HL-60 (cell line): ENCODE results near the gene ZNF90.
"Not testable (repeated sequence)": the region's sequence is repeated elsewhere in the genome, so short reads cannot be mapped to it uniquely, and the experiment has no call there.

Experiments used
- DNase-seq, 2 experiments: peaks; one replicate each; pipeline ENCODE4 v3.0.0-alpha.2; 2010 to 2020; ENCODE audit warnings: low read depth in 1 of 2, low spot score in 1 of 2
- H3K27ac ChIP-seq: fragments of 250-450 bp; sonication (Bioruptor Pico); replicated peaks from 2 replicates; pipeline ENCODE4 v1.5.1; 2020; ENCODE audit warnings: mild to moderate bottlenecking, moderate library complexity
- H3K27me3 ChIP-seq: fragments of 250-450 bp; sonication (Bioruptor Pico); 2 replicates; pipeline ENCODE4 v1.5.1; 2021; ENCODE audit warnings: mild to moderate bottlenecking, moderate library complexity; ENCODE audit not compliant: insufficient read depth, poor library complexity, severe bottlenecking
- H3K4me3 ChIP-seq: replicated peaks from 2 replicates; pipeline ENCODE4 v1.5.1; 2011; ENCODE audit warnings: mild to moderate bottlenecking, control low read depth, low read length; ENCODE audit not compliant: insufficient read depth
- GABPA ChIP-seq: IDR thresholded peaks from 2 replicates; pipeline ENCODE4 v1.6.1; 2012; ENCODE audit warnings: low read depth
- POLR2AphosphoS5 ChIP-seq: IDR thresholded peaks from 2 replicates; pipeline ENCODE4 v1.6.1; 2012; ENCODE audit warnings: low read depth
- SPI1 ChIP-seq: IDR thresholded peaks from 2 replicates; pipeline ENCODE4 v1.6.1; 2012; ENCODE audit warnings: low read depth, mild to moderate bottlenecking, borderline replicate concordance
- TF ChIP-seq, protein P1 (sequence below): IDR thresholded peaks from one replicate; pipeline ENCODE4 v1.5.1; 2011; ENCODE audit warnings: low read length, control low read depth, inconsistent platforms; ENCODE audit not compliant: insufficient read depth
- TF ChIP-seq, protein P2 (sequence below): IDR thresholded peaks from 2 replicates; pipeline ENCODE4 v1.6.1; 2012; ENCODE audit warnings: low read depth; ENCODE audit not compliant: insufficient replicate concordance

The ZNF90 gene

DNA sequence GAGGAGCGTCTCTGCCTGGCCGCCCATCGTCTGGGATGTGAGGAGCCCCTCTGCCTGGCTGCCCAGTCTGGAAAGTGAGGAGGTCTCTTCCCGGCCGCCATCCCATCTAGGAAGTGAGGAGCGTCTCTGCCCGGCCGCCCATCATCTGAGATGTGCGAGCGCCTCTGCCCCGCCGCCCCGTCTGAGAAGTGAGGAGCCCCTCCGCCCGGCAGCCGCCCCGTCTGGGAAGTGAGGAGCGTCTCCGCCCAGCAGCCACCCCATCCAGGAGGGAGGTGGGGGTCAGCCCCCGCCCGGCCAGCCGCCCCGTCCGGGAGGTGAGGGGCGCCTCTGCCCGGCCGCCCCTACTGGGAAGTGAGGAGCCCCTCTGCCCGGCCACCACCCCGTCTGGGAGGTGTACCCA lies 59.9 kb downstream of the ZNF90 start:
- not testable (repeated sequence) for H3K27ac ChIP-seq, H3K4me3 ChIP-seq, H3K27me3 ChIP-seq, DNase-seq

DNA sequence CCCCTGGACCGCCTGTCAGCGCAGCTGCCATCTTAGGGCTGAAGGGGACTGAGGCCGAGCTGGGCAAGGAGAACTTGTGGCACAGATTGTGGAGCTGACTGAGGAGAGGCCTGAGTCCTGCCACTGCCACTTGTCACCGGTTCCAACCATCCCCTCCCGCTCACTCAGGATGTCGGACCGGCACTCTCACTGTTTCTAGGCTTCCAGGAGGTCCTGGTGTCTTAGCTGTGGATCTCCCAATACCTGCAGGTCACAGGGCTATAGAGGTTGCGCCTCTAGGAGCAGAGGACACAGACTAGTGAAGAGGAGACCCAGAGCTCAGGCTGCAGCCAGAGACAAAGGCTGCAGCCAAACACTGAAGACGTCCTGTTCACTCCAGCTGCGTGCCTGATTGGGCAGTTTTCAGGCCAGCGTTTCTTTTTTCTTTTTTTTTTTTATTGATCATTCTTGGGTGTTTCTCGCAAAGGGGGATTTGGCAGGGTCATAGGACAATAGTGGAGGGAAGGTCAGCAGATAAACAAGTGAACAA lies 73.9 kb downstream of the ZNF90 start:
- TF ChIP-seq GABPA (no peak), SPI1 (no peak), POLR2AphosphoS5 (no peak)
- TF ChIP-seq, protein P1, sequence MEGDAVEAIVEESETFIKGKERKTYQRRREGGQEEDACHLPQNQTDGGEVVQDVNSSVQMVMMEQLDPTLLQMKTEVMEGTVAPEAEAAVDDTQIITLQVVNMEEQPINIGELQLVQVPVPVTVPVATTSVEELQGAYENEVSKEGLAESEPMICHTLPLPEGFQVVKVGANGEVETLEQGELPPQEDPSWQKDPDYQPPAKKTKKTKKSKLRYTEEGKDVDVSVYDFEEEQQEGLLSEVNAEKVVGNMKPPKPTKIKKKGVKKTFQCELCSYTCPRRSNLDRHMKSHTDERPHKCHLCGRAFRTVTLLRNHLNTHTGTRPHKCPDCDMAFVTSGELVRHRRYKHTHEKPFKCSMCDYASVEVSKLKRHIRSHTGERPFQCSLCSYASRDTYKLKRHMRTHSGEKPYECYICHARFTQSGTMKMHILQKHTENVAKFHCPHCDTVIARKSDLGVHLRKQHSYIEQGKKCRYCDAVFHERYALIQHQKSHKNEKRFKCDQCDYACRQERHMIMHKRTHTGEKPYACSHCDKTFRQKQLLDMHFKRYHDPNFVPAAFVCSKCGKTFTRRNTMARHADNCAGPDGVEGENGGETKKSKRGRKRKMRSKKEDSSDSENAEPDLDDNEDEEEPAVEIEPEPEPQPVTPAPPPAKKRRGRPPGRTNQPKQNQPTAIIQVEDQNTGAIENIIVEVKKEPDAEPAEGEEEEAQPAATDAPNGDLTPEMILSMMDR: no peak
- TF ChIP-seq, protein P2, sequence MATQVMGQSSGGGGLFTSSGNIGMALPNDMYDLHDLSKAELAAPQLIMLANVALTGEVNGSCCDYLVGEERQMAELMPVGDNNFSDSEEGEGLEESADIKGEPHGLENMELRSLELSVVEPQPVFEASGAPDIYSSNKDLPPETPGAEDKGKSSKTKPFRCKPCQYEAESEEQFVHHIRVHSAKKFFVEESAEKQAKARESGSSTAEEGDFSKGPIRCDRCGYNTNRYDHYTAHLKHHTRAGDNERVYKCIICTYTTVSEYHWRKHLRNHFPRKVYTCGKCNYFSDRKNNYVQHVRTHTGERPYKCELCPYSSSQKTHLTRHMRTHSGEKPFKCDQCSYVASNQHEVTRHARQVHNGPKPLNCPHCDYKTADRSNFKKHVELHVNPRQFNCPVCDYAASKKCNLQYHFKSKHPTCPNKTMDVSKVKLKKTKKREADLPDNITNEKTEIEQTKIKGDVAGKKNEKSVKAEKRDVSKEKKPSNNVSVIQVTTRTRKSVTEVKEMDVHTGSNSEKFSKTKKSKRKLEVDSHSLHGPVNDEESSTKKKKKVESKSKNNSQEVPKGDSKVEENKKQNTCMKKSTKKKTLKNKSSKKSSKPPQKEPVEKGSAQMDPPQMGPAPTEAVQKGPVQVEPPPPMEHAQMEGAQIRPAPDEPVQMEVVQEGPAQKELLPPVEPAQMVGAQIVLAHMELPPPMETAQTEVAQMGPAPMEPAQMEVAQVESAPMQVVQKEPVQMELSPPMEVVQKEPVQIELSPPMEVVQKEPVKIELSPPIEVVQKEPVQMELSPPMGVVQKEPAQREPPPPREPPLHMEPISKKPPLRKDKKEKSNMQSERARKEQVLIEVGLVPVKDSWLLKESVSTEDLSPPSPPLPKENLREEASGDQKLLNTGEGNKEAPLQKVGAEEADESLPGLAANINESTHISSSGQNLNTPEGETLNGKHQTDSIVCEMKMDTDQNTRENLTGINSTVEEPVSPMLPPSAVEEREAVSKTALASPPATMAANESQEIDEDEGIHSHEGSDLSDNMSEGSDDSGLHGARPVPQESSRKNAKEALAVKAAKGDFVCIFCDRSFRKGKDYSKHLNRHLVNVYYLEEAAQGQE: no peak

DNA sequence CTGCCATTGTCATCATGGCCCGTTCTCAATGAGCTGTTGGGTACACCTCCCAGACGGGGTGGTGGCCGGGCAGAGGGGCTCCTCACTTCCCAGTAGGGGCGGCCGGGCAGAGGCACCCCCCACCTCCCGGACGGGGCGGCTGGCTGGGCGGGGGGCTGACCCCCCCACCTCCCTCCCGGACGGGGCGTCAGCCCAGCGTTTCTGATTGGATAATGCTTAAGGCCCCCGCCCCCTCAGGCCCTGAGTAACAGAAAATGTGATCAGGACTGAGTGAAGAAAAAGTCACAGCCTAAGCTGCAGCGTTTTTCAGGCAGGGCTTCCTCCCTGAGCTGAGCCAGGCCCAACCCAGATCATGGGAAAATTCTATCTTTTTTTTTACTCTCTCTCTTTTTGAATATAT lies 74.7 kb downstream of the ZNF90 start:
- H3K27me3 ChIP-seq, DNase-seq, H3K4me3 ChIP-seq, H3K27ac ChIP-seq: not testable (repeated sequence)

More for the DNA sequence above, 73.9 kb downstream of the ZNF90 start:
- Histone ChIP-seq H3K27ac (no peak overlapping the region), H3K4me3 (no peak overlapping the region), H3K27me3 (no peaks in the 10 kb centered on the region)
- no peak for DNase-seq

DNA sequence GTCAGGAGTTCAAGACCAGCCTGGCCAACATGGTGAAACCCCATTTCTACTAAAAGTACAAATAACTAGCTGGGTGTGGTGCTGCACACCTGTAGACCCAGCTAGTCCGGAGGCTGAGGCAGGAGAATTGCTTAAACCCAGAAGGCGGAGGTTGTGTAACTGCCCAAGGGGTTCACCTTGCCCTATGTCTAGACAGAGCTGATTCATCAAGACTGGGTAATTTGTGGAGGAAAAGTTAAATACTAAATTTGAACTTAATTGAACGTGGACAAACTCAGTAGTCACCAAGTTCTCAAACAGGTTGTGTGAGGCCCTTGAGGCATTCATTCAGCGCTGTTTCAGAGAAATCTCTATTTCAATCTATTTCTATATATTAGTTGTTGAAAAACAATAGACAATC lies 75.5 kb downstream of the ZNF90 start:
- H3K4me3 ChIP-seq: no peak overlapping the region
- H3K27me3 ChIP-seq: no peaks in the 10 kb centered on the region
- H3K27ac ChIP-seq: no peak overlapping the region
- no peak for DNase-seq
- TF ChIP-seq SPI1: no peak
- TF ChIP-seq POLR2AphosphoS5: no peak
- TF ChIP-seq, protein P2: no peak
- TF ChIP-seq GABPA: no peak
- TF ChIP-seq, protein P1: no peak

DNA sequence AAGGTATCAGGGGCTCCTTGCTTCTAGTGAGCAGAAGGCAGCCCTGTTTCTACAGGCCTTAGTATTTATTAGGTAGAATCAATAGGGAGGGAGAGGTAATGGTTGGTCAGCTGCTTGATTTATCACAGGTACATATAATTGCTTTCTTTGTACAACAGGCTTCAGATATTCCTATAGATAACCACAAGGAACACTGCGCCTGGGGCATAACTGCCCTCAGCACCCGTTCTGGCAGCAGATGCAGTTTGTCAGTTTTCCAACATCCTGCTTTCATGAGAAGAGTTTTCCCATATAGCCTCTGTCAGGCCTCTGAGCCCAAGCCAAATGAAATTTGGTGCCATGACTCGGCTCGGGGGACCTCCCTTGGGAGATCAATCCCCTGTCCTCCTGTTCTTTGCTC lies 76.8 kb downstream of the ZNF90 start:
- TF ChIP-seq POLR2AphosphoS5: no peak
- no peak for TF ChIP-seq SPI1
- TF ChIP-seq, protein P1: no peak
- Histone ChIP-seq H3K4me3 (no peak overlapping the region), H3K27ac (no peak overlapping the region), H3K27me3 (no peaks in the 10 kb centered on the region)
- no peak for DNase-seq
